CD4-positive, alpha-beta T cell treated with Interleukin-6 at 100 ng/mL for 8 hours (primary cell): ENCODE results near the gene NOVA2.
A peak's percentile ranks its signal among the peaks of the same experiment; 100 is the strongest.

Experiments used
- DNase-seq: peaks from one replicate; pipeline ENCODE4 v3.0.0-alpha.2; 2020; ENCODE audit warnings: mixed read lengths, low spot score

NOVA2 gene

GRCh38 chr19:45895519-45895972 lies 78.1 kb downstream of the NOVA2 start:
- DNase-seq = no peak

- no peak for DNase-seq
Observed at GRCh38 chr19:45890877-45891276, 82.8 kb downstream of the NOVA2 start.

GRCh38 chr19:45889210-45889885 lies 84.3 kb downstream of the NOVA2 start:
- DNase-seq = no peak

GRCh38 chr19:45887200-45887710 lies 86.4 kb downstream of the NOVA2 start:
- no peak for DNase-seq

GRCh38 chr19:45886427-45887199 lies 87.1 kb downstream of the NOVA2 start:
- DNase-seq = peak; percentile 88

GRCh38 chr19:45885556-45886426 lies 87.9 kb downstream of the NOVA2 start, which contains the start of gene IRF2BP1:
TSS of gene IRF2BP1 (minus strand) at chr19:45886141. CDS start at chr19:45885774, 367 bp downstream.
- peak; percentile 88 for DNase-seq

GRCh38 chr19:45884682-45885555 lies 88.7 kb downstream of the NOVA2 start:
- DNase-seq = no peak

GRCh38 chr19:45883881-45884681 lies 89.6 kb downstream of the NOVA2 start:
- no peak for DNase-seq
